Lower lobe of right lung (tissue), 2 donors: ENCODE data around the gene SEC63. TPM values are rescaled to one million over a fixed set of nuclear protein-coding genes. Genes with fewer than 3 reads are reported as not detected.
"Not testable (repeated sequence)": the region's sequence is repeated elsewhere in the genome, so short reads cannot be mapped to it uniquely, and the experiment has no call there.

Experiments
- ATAC-seq, 2 donors: fragments of 200-7000 bp; cut with Tn5 transposase; one replicate each; pipeline ENCODE4 v1.9.1; 2020 to 2022; ENCODE audit warnings: mild to moderate bottlenecking in 2 of 2, moderate library complexity in 2 of 2
- DNase-seq: peaks from one replicate; pipeline ENCODE4 v3.0.0-alpha.2; 2020
- H3K27ac ChIP-seq: fragments of 200-600 bp; one replicate; pipeline ENCODE4 v1.8.0; 2022
- H3K27me3 ChIP-seq: fragments of 200-600 bp; one replicate; pipeline ENCODE4 v1.8.0; 2022; ENCODE audit warnings: low read depth
- H3K36me3 ChIP-seq: fragments of 200-600 bp; one replicate; pipeline ENCODE4 v1.8.0; 2022; ENCODE audit warnings: mild to moderate bottlenecking
- H3K4me1 ChIP-seq: fragments of 200-600 bp; one replicate; pipeline ENCODE4 v1.8.0; 2022
- H3K4me3 ChIP-seq: fragments of 200-600 bp; one replicate; pipeline ENCODE4 v1.8.0; 2022; ENCODE audit warnings: mild to moderate bottlenecking
- H3K9me3 ChIP-seq: fragments of 200-600 bp; one replicate; pipeline ENCODE4 v1.8.0; 2022
- intact Hi-C: fragments of 100-400 bp; cut with DNase I; formaldehyde crosslinking; loops from one replicate; pipeline ENCODE4 v1.11.0; 2022
- total RNA-seq: library from RNA; stranded (reverse); fragmentation: NEBNext Ultra II Directional; extraction: Animal tissue kit (Norgen Biotek cat#: 25700); gene quantifications from one replicate; pipeline ENCODE4 v1.2.1, GENCODE V29; 2021
- TF ChIP-seq, protein P1 (sequence below): fragments of 200-600 bp; IDR thresholded peaks from one replicate; pipeline ENCODE4 v1.8.0; 2022; ENCODE audit warnings: antibody characterized with exemption, mild to moderate bottlenecking
- donor health status: DM: no; HTN: yes; CAD: no; lungs with severe emphysema.

SEC63 gene
- total RNA-seq, 1 donor from 2014 or later = 96.5 TPM

GRCh38 chr6:107867302-107867615 is 90.7 kb downstream of the SEC63 start:
- intact Hi-C loops = no loop called here
- Histone ChIP-seq H3K36me3 (peaks cover 35% of the 10 kb centered on the region), H3K27ac (no peak overlapping the region), H3K27me3 (no peaks in the 10 kb centered on the region), H3K4me3 (no peak overlapping the region), H3K4me1 (no peaks in the 10 kb centered on the region), H3K9me3 (no peaks in the 10 kb centered on the region)
- TF ChIP-seq, protein P1, sequence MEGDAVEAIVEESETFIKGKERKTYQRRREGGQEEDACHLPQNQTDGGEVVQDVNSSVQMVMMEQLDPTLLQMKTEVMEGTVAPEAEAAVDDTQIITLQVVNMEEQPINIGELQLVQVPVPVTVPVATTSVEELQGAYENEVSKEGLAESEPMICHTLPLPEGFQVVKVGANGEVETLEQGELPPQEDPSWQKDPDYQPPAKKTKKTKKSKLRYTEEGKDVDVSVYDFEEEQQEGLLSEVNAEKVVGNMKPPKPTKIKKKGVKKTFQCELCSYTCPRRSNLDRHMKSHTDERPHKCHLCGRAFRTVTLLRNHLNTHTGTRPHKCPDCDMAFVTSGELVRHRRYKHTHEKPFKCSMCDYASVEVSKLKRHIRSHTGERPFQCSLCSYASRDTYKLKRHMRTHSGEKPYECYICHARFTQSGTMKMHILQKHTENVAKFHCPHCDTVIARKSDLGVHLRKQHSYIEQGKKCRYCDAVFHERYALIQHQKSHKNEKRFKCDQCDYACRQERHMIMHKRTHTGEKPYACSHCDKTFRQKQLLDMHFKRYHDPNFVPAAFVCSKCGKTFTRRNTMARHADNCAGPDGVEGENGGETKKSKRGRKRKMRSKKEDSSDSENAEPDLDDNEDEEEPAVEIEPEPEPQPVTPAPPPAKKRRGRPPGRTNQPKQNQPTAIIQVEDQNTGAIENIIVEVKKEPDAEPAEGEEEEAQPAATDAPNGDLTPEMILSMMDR = no peak
- DNase-seq (no peak), ATAC-seq (peak; percentile 9 to 21)

GRCh38 chr6:107866606-107867301 is 91.3 kb downstream of the SEC63 start:
- no peak for DNase-seq
- Histone ChIP-seq H3K9me3 (no peaks in the 10 kb centered on the region), H3K36me3 (peaks cover 30% of the 10 kb centered on the region), H3K27me3 (no peaks in the 10 kb centered on the region), H3K4me1 (no peaks in the 10 kb centered on the region), H3K27ac (no peak overlapping the region), H3K4me3 (no peak overlapping the region)
- TF ChIP-seq, protein P1 = peak; percentile 45
- intact Hi-C loops = no loop called here
- peak; percentile 25 to 42 for ATAC-seq

GRCh38 chr6:107864226-107865127 is 93.5 kb downstream of the SEC63 start:
- DNase-seq (no peak), ATAC-seq (no peak)
- H3K9me3 ChIP-seq = no peaks in the 10 kb centered on the region
- peaks cover 9% of the 10 kb centered on the region for H3K36me3 ChIP-seq
- H3K4me1 ChIP-seq = no peaks in the 10 kb centered on the region
- TF ChIP-seq, protein P1 = no peak
- no peak overlapping the region for H3K4me3 ChIP-seq
- H3K27me3 ChIP-seq = no peaks in the 10 kb centered on the region
- intact Hi-C loops = no loop called here
- no peak overlapping the region for H3K27ac ChIP-seq

- DNase-seq = no peak
- no peaks in the 10 kb centered on the region for H3K36me3 ChIP-seq
- H3K4me1 ChIP-seq = no peaks in the 10 kb centered on the region
- TF ChIP-seq, protein P1 = no peak
- no peak overlapping the region for H3K4me3 ChIP-seq
- H3K27me3 ChIP-seq = no peaks in the 10 kb centered on the region
- intact Hi-C loops = no loop called here
- ATAC-seq = no peak
- no peaks in the 10 kb centered on the region for H3K9me3 ChIP-seq
- H3K27ac ChIP-seq = no peak overlapping the region
Observed at GRCh38 chr6:107862383-107862782, 95.6 kb downstream of the SEC63 start.

- DNase-seq, H3K4me3 ChIP-seq, ATAC-seq, H3K4me1 ChIP-seq, H3K9me3 ChIP-seq, H3K36me3 ChIP-seq, H3K27ac ChIP-seq, H3K27me3 ChIP-seq, intact Hi-C loops: not testable (repeated sequence)
Observed at GRCh38 chr6:107860963-107861362, 97.0 kb downstream of the SEC63 start.

DNA sequence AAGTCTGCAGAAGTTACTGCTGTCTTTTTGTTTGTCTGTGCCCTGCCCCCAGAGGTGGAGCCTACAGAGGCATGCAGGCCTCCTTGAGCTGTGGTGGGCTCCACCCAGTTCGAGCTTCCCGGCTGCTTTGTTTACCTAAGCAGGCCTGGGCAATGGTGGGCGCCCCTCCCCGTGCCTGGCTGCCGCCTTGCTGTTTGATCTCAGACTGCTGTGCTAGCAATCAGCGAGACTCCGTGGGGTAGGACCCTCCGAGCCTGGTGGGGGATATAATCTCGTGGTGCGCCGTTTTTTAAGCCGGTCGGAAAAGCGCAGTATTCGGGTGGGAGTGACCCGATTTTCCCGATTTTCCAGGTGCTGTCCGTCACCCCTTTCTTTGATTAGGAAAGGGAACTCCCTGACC is 97.9 kb downstream of the SEC63 start:
- H3K27me3 ChIP-seq, H3K4me1 ChIP-seq, ATAC-seq, H3K27ac ChIP-seq, H3K36me3 ChIP-seq, DNase-seq, intact Hi-C loops, H3K4me3 ChIP-seq, H3K9me3 ChIP-seq: not testable (repeated sequence)
